ENCODE measurements around the gene PPARD.

The PPARD gene

GRCh38 chr6:35359346-35359743 is 17.0 kb downstream of the PPARD start:
- peak overlapping the region in 1 of 2 donors; percentile 36 for H3K9ac ChIP-seq (ENCODE audit: low read length in 2 of 2)
- H3K36me3 ChIP-seq (ENCODE audit: control insufficient read depth in 2 of 2, insufficient read depth in 2 of 2, low read length in 2 of 2) = peaks cover 7 to 10% of the 10 kb centered on the region in 2 donors
- H3K9me3 ChIP-seq (ENCODE audit: control insufficient read depth in 2 of 2, low read length in 2 of 2) = no peaks in the 10 kb centered on the region
- no peak overlapping the region for H3K4me3 ChIP-seq (ENCODE audit: low read length in 2 of 2)
- peak overlapping the region; percentile 76 for H3K27ac ChIP-seq (ENCODE audit: low read length)
- H3K4me1 ChIP-seq (ENCODE audit: control insufficient read depth, insufficient read depth, low read length) = peaks cover 51% of the 10 kb centered on the region
- no peaks in the 10 kb centered on the region for H3K27me3 ChIP-seq (ENCODE audit: control insufficient read depth in 1 of 2, insufficient read depth in 2 of 2, low read length in 2 of 2)

GRCh38 chr6:35359744-35360348 is 17.5 kb downstream of the PPARD start:
- Histone ChIP-seq H3K9ac (ENCODE audit: low read length in 2 of 2) (peak overlapping the region; percentile 36 to 55), H3K4me3 (ENCODE audit: low read length in 2 of 2) (no peak overlapping the region), H3K4me1 (ENCODE audit: control insufficient read depth, insufficient read depth, low read length) (peaks cover 51% of the 10 kb centered on the region), H3K27ac (ENCODE audit: low read length) (peak overlapping the region; percentile 76), H3K9me3 (ENCODE audit: control insufficient read depth in 2 of 2, low read length in 2 of 2) (no peaks in the 10 kb centered on the region), H3K36me3 (ENCODE audit: control insufficient read depth in 2 of 2, insufficient read depth in 2 of 2, low read length in 2 of 2) (peaks cover 6 to 7% of the 10 kb centered on the region in 2 donors), H3K27me3 (ENCODE audit: control insufficient read depth in 1 of 2, insufficient read depth in 2 of 2, low read length in 2 of 2) (no peaks in the 10 kb centered on the region)

GRCh38 chr6:35360349-35361138 is 18.2 kb downstream of the PPARD start:
- Histone ChIP-seq H3K9me3 (ENCODE audit: control insufficient read depth in 2 of 2, low read length in 2 of 2) (no peaks in the 10 kb centered on the region), H3K27me3 (ENCODE audit: control insufficient read depth in 1 of 2, insufficient read depth in 2 of 2, low read length in 2 of 2) (no peaks in the 10 kb centered on the region), H3K4me3 (ENCODE audit: low read length in 2 of 2) (no peak overlapping the region), H3K27ac (ENCODE audit: low read length) (peak overlapping the region; percentile 76), H3K36me3 (ENCODE audit: control insufficient read depth in 2 of 2, insufficient read depth in 2 of 2, low read length in 2 of 2) (peaks cover 4 to 7% of the 10 kb centered on the region in 2 donors), H3K9ac (ENCODE audit: low read length in 2 of 2) (peak overlapping the region in 1 of 2 donors; percentile 55), H3K4me1 (ENCODE audit: control insufficient read depth, insufficient read depth, low read length) (peaks cover 51% of the 10 kb centered on the region)

GRCh38 chr6:35362200-35362599 is 19.8 kb downstream of the PPARD start:
- H3K27ac ChIP-seq (ENCODE audit: low read length) = no peak overlapping the region
- H3K36me3 ChIP-seq (ENCODE audit: control insufficient read depth in 2 of 2, insufficient read depth in 2 of 2, low read length in 2 of 2) = no peaks in the 10 kb centered on the region
- no peak overlapping the region for H3K4me3 ChIP-seq (ENCODE audit: low read length in 2 of 2)
- H3K9me3 ChIP-seq (ENCODE audit: control insufficient read depth in 2 of 2, low read length in 2 of 2) = no peaks in the 10 kb centered on the region
- no peaks in the 10 kb centered on the region for H3K27me3 ChIP-seq (ENCODE audit: control insufficient read depth in 1 of 2, insufficient read depth in 2 of 2, low read length in 2 of 2)
- no peak overlapping the region for H3K9ac ChIP-seq (ENCODE audit: low read length in 2 of 2)
- H3K4me1 ChIP-seq (ENCODE audit: control insufficient read depth, insufficient read depth, low read length) = peaks cover 41% of the 10 kb centered on the region

GRCh38 chr6:35363293-35363750 is 21.0 kb downstream of the PPARD start:
- no peak overlapping the region for H3K27ac ChIP-seq (ENCODE audit: low read length)
- no peaks in the 10 kb centered on the region for H3K9me3 ChIP-seq (ENCODE audit: control insufficient read depth in 2 of 2, low read length in 2 of 2)
- H3K36me3 ChIP-seq (ENCODE audit: control insufficient read depth in 2 of 2, insufficient read depth in 2 of 2, low read length in 2 of 2) = no peaks in the 10 kb centered on the region
- no peak overlapping the region for H3K9ac ChIP-seq (ENCODE audit: low read length in 2 of 2)
- peaks cover 32% of the 10 kb centered on the region for H3K4me1 ChIP-seq (ENCODE audit: control insufficient read depth, insufficient read depth, low read length)
- no peaks in the 10 kb centered on the region for H3K27me3 ChIP-seq (ENCODE audit: control insufficient read depth in 1 of 2, insufficient read depth in 2 of 2, low read length in 2 of 2)
- no peak overlapping the region for H3K4me3 ChIP-seq (ENCODE audit: low read length in 2 of 2)

- no peak overlapping the region for H3K9ac ChIP-seq (ENCODE audit: low read length in 2 of 2)
- no peaks in the 10 kb centered on the region for H3K9me3 ChIP-seq (ENCODE audit: control insufficient read depth in 2 of 2, low read length in 2 of 2)
- H3K27me3 ChIP-seq (ENCODE audit: control insufficient read depth in 1 of 2, insufficient read depth in 2 of 2, low read length in 2 of 2) = no peaks in the 10 kb centered on the region
- H3K4me1 ChIP-seq (ENCODE audit: control insufficient read depth, insufficient read depth, low read length) = peaks cover 14% of the 10 kb centered on the region
- H3K4me3 ChIP-seq (ENCODE audit: low read length in 2 of 2) = no peak overlapping the region
- peaks cover 0 to 2% of the 10 kb centered on the region in 2 donors for H3K36me3 ChIP-seq (ENCODE audit: control insufficient read depth in 2 of 2, insufficient read depth in 2 of 2, low read length in 2 of 2)
- H3K27ac ChIP-seq (ENCODE audit: low read length) = no peak overlapping the region
Observed at GRCh38 chr6:35365594-35366203, 23.3 kb downstream of the PPARD start.

GRCh38 chr6:35366204-35366596 is 23.8 kb downstream of the PPARD start:
- H3K27ac ChIP-seq (ENCODE audit: low read length) = no peak overlapping the region
- no peak overlapping the region for H3K9ac ChIP-seq (ENCODE audit: low read length in 2 of 2)
- peaks cover 0 to 2% of the 10 kb centered on the region in 2 donors for H3K36me3 ChIP-seq (ENCODE audit: control insufficient read depth in 2 of 2, insufficient read depth in 2 of 2, low read length in 2 of 2)
- H3K27me3 ChIP-seq (ENCODE audit: control insufficient read depth in 1 of 2, insufficient read depth in 2 of 2, low read length in 2 of 2) = no peaks in the 10 kb centered on the region
- H3K4me3 ChIP-seq (ENCODE audit: low read length in 2 of 2) = no peak overlapping the region
- no peaks in the 10 kb centered on the region for H3K9me3 ChIP-seq (ENCODE audit: control insufficient read depth in 2 of 2, low read length in 2 of 2)
- peaks cover 12% of the 10 kb centered on the region for H3K4me1 ChIP-seq (ENCODE audit: control insufficient read depth, insufficient read depth, low read length)

GRCh38 chr6:35367646-35368037 is 25.3 kb downstream of the PPARD start:
- H3K4me1 ChIP-seq (ENCODE audit: control insufficient read depth, insufficient read depth, low read length) = peaks cover 11% of the 10 kb centered on the region
- H3K27ac ChIP-seq (ENCODE audit: low read length) = no peak overlapping the region
- peaks cover 0 to 2% of the 10 kb centered on the region in 2 donors for H3K36me3 ChIP-seq (ENCODE audit: control insufficient read depth in 2 of 2, insufficient read depth in 2 of 2, low read length in 2 of 2)
- H3K9me3 ChIP-seq (ENCODE audit: control insufficient read depth in 2 of 2, low read length in 2 of 2) = no peaks in the 10 kb centered on the region
- no peak overlapping the region for H3K4me3 ChIP-seq (ENCODE audit: low read length in 2 of 2)
- H3K27me3 ChIP-seq (ENCODE audit: control insufficient read depth in 1 of 2, insufficient read depth in 2 of 2, low read length in 2 of 2) = no peaks in the 10 kb centered on the region
- no peak overlapping the region for H3K9ac ChIP-seq (ENCODE audit: low read length in 2 of 2)

- Histone ChIP-seq H3K4me3 (ENCODE audit: low read length in 2 of 2) (no peak overlapping the region), H3K4me1 (ENCODE audit: control insufficient read depth, insufficient read depth, low read length) (peaks cover 9% of the 10 kb centered on the region), H3K27me3 (ENCODE audit: control insufficient read depth in 1 of 2, insufficient read depth in 2 of 2, low read length in 2 of 2) (no peaks in the 10 kb centered on the region), H3K9ac (ENCODE audit: low read length in 2 of 2) (no peak overlapping the region), H3K27ac (ENCODE audit: low read length) (no peak overlapping the region), H3K36me3 (ENCODE audit: control insufficient read depth in 2 of 2, insufficient read depth in 2 of 2, low read length in 2 of 2) (peaks cover 0 to 2% of the 10 kb centered on the region in 2 donors), H3K9me3 (ENCODE audit: control insufficient read depth in 2 of 2, low read length in 2 of 2) (no peaks in the 10 kb centered on the region)
Observed at GRCh38 chr6:35368038-35368887, 25.9 kb downstream of the PPARD start.

- Histone ChIP-seq H3K4me1 (ENCODE audit: control insufficient read depth, insufficient read depth, low read length) (peaks cover 9% of the 10 kb centered on the region), H3K9me3 (ENCODE audit: control insufficient read depth in 2 of 2, low read length in 2 of 2) (no peaks in the 10 kb centered on the region), H3K27me3 (ENCODE audit: control insufficient read depth in 1 of 2, insufficient read depth in 2 of 2, low read length in 2 of 2) (no peaks in the 10 kb centered on the region), H3K27ac (ENCODE audit: low read length) (no peak overlapping the region), H3K36me3 (ENCODE audit: control insufficient read depth in 2 of 2, insufficient read depth in 2 of 2, low read length in 2 of 2) (peaks cover 0 to 2% of the 10 kb centered on the region in 2 donors), H3K9ac (ENCODE audit: low read length in 2 of 2) (no peak overlapping the region), H3K4me3 (ENCODE audit: low read length in 2 of 2) (no peak overlapping the region)
Observed at GRCh38 chr6:35370124-35370741, 27.9 kb downstream of the PPARD start.
